ENCODE measurements around the gene RHOG. TPM values are rescaled to one million over a fixed set of nuclear protein-coding genes. Genes with fewer than 3 reads are reported as not detected.

The RHOG gene
- total and polyA plus RNA-seq, 3 donors from 2014 or later, result 36.1 to 58.3 (median 37.1) TPM

DNA sequence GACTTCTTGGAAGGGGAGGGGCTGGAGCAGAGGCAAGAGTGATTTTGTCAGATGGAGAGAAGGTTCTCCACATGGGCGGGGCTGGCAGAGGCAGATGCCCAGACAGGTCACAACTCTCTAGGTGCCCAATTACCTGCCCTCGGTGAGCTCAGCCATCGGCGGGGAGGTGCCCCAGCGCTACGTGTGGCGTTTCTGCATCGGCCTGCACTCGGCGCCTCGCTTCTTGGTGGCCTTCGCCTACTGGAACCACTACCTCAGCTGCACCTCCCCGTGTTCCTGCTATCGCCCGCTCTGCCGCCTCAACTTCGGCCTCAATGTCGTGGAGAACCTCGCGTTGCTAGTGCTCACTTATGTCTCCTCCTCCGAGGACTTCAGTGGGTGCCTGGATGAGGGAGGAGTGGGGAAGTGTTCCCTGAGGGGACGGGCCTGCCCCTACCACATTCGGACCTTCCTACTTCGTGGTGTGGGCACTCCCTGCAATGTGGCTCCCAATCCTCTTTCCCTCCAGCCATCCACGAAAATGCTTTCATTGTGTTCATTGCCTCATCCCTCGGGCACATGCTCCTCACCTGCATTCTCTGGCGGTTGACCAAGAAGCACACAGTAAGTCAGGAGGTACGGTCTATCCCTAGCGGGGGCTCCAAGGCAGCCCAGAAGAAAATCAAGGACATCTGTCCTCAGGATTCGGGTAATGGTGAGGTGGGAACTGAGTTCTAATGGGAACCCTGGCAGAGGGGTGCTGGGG is 16.8 kb downstream of the RHOG start:
- no peak overlapping the region for H3K4me3 ChIP-seq
- H3K27me3 ChIP-seq, result no peaks in the 10 kb centered on the region
- H3K27ac ChIP-seq, result no peak overlapping the region
- H3K36me3 ChIP-seq (ENCODE audit: low read depth, missing control alignments), result no peaks in the 10 kb centered on the region
- no peak for TF ChIP-seq POLR2A (IDR thresholded peaks at IDR 0.05)
- TF ChIP-seq, protein P1, sequence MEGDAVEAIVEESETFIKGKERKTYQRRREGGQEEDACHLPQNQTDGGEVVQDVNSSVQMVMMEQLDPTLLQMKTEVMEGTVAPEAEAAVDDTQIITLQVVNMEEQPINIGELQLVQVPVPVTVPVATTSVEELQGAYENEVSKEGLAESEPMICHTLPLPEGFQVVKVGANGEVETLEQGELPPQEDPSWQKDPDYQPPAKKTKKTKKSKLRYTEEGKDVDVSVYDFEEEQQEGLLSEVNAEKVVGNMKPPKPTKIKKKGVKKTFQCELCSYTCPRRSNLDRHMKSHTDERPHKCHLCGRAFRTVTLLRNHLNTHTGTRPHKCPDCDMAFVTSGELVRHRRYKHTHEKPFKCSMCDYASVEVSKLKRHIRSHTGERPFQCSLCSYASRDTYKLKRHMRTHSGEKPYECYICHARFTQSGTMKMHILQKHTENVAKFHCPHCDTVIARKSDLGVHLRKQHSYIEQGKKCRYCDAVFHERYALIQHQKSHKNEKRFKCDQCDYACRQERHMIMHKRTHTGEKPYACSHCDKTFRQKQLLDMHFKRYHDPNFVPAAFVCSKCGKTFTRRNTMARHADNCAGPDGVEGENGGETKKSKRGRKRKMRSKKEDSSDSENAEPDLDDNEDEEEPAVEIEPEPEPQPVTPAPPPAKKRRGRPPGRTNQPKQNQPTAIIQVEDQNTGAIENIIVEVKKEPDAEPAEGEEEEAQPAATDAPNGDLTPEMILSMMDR (IDR thresholded peaks at IDR 0.05), result no peak
- intact Hi-C loops (cut with DNase I; ENCODE audit: low total_unique reads), result no loop called here
- H3K9me3 ChIP-seq, result no peaks in the 10 kb centered on the region
- no peak for DNase-seq
- WGBS, 2 donors, result 94 to 95% methylated on average over 30 of the region's 30 CpGs
- no peaks in the 10 kb centered on the region for H3K4me1 ChIP-seq

DNA sequence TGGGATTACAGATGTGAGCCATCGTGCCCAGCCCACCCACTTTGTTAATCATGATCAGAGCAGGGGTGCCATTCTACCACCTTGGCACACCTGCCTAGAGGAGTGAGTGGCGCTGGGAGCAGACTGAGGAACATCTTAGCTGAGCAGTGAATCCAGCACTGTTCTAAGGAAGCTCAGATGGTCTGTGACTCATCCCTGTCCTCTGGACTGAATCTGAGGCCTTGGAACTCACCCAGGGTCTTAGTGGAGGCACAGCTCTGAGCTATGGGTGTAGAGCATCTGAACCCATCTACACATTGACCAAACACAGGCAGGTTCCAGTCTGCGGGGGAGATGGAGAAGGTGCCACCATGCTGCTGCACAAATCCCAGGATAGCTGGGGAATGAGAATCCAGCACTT is 17.5 kb downstream of the RHOG start:
- no peak for DNase-seq
- Histone ChIP-seq H3K4me3 (no peak overlapping the region), H3K4me1 (no peaks in the 10 kb centered on the region), H3K9me3 (no peaks in the 10 kb centered on the region), H3K36me3 (ENCODE audit: low read depth, missing control alignments) (no peaks in the 10 kb centered on the region), H3K27me3 (no peaks in the 10 kb centered on the region), H3K27ac (no peak overlapping the region)
- WGBS, 2 donors, result 83 to 96% methylated on average over 3 of the region's 3 CpGs
- TF ChIP-seq, protein P1 (IDR thresholded peaks at IDR 0.05), result no peak
- no peak for TF ChIP-seq POLR2A (IDR thresholded peaks at IDR 0.05)
- intact Hi-C loops (cut with DNase I; ENCODE audit: low total_unique reads), result no loop called here

DNA sequence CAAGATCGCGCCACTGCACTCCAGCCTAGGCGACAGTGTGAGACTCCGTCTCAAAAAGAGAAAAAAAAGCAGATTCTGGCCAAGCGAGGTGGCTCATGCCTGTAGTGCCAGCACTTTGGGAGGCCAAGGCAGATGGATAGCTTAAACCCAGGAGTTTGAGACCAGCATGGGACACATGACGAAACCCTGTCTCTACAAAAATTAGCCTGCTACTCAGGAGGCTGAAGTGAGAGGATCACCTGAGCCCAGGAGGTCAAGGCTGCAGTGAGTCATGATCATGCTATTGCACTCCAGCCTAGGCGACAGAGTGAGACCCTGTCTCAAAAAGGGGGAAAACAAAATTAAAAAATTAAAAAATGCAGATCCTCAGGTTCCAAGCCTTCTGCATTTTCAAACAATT is 18.4 kb downstream of the RHOG start:
- Histone ChIP-seq H3K36me3 (ENCODE audit: low read depth, missing control alignments) (no peaks in the 10 kb centered on the region), H3K9me3 (no peaks in the 10 kb centered on the region), H3K4me3 (no peak overlapping the region), H3K27me3 (no peaks in the 10 kb centered on the region), H3K27ac (no peak overlapping the region), H3K4me1 (no peaks in the 10 kb centered on the region)
- WGBS, 2 donors, result 97 to 99% methylated on average over 7 of the region's 7 CpGs
- intact Hi-C loops (cut with DNase I; ENCODE audit: low total_unique reads), result no loop called here
- DNase-seq, result no peak
- no peak for TF ChIP-seq POLR2A (IDR thresholded peaks at IDR 0.05)
- TF ChIP-seq, protein P1 (IDR thresholded peaks at IDR 0.05), result no peak

DNA sequence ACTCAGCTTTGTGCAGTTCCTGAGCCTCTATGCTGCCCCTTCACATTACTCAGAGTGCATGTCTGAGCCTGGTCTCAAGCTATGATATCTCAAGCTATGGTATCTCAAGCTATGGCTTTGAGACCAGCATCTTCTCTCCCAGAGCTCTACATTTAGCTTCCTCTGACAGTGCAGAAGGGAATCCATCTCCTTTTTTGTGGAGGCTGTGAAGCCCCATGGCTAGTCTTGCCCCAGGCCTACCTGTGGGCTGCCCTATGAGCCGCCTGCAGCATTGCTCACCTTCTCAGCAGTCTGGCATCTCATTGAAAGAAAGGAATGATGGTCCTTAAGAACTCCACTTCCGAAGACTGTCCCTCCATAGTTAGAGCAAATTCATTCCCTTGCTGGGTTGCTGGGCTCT is 19.8 kb downstream of the RHOG start:
- Histone ChIP-seq H3K9me3 (no peaks in the 10 kb centered on the region), H3K4me1 (peaks cover 4% of the 10 kb centered on the region), H3K27ac (no peak overlapping the region), H3K27me3 (no peaks in the 10 kb centered on the region), H3K36me3 (ENCODE audit: low read depth, missing control alignments) (no peaks in the 10 kb centered on the region), H3K4me3 (no peak overlapping the region)
- no peak for DNase-seq
- intact Hi-C loops (cut with DNase I; ENCODE audit: low total_unique reads), result no loop called here
- TF ChIP-seq POLR2A (IDR thresholded peaks at IDR 0.05), result no peak
- TF ChIP-seq, protein P1 (IDR thresholded peaks at IDR 0.05), result no peak
- WGBS, 2 donors, result 100% methylated on average over 2 of the region's 2 CpGs

All from testis (tissue), 3 donors.